GM18519 (cell line): ENCODE measurements around the gene ARL8A.
"Not testable (repeated sequence)": the region's sequence is repeated elsewhere in the genome, so short reads cannot be mapped to it uniquely, and the experiment has no call there.

ENCODE experiments used
- ATAC-seq: cut with Tn5 transposase; IDR thresholded peaks from one replicate; pipeline ENCODE4 v1.9.1; 2021; ENCODE audit warnings: mild to moderate bottlenecking, moderate library complexity; ENCODE audit not compliant: unreplicated experiment, low FRiP score

Gene ARL8A

GRCh38 chr1:202123336-202123813 lies 21.2 kb downstream of the ARL8A start:
- ATAC-seq = no peak

GRCh38 chr1:202122639-202123335 lies 21.8 kb downstream of the ARL8A start, which contains the start of gene GPR37L1:
Gene GPR37L1, plus strand, starts transcription at chr1:202122917. Its CDS starts 47 bp downstream, at chr1:202122964.
- ATAC-seq = no peak

GRCh38 chr1:202121006-202121405 lies 23.5 kb downstream of the ARL8A start:
- no peak for ATAC-seq

- no peak for ATAC-seq
Measured at GRCh38 chr1:202117898-202118371, 26.6 kb downstream of the ARL8A start.

- ATAC-seq = no peak
Measured at GRCh38 chr1:202116287-202116686, 28.2 kb downstream of the ARL8A start.

GRCh38 chr1:202113690-202114300 lies 30.7 kb downstream of the ARL8A start:
- no peak for ATAC-seq

- ATAC-seq = no peak
Measured at GRCh38 chr1:202112859-202113689, 31.5 kb downstream of the ARL8A start.

GRCh38 chr1:202111589-202111988 lies 32.9 kb downstream of the ARL8A start:
- ATAC-seq = not testable (repeated sequence)

- no peak for ATAC-seq
Measured at GRCh38 chr1:202110977-202111376, 33.6 kb downstream of the ARL8A start.

- no peak for ATAC-seq
Measured at GRCh38 chr1:202107801-202108731, 36.5 kb downstream of the ARL8A start.

GRCh38 chr1:202107321-202107761 lies 37.2 kb downstream of the ARL8A start:
- no peak for ATAC-seq

- ATAC-seq = no peak
Measured at GRCh38 chr1:202106340-202107254, 37.9 kb downstream of the ARL8A start.

GRCh38 chr1:202105571-202106339 lies 38.8 kb downstream of the ARL8A start:
- ATAC-seq = no peak

- ATAC-seq = no peak
Measured at GRCh38 chr1:202104073-202104472, 40.5 kb downstream of the ARL8A start.

- no peak for ATAC-seq
Measured at GRCh38 chr1:202101184-202101583, 43.4 kb downstream of the ARL8A start.

GRCh38 chr1:202093858-202094257 lies 50.7 kb downstream of the ARL8A start:
- ATAC-seq = no peak

- no peak for ATAC-seq
Measured at GRCh38 chr1:202090994-202091393, 53.5 kb downstream of the ARL8A start.

- no peak for ATAC-seq
Measured at GRCh38 chr1:202088206-202088605, 56.3 kb downstream of the ARL8A start.
